ENCODE data around the gene KIAA0319L. TPM values are rescaled to one million over a fixed set of nuclear protein-coding genes. Genes with fewer than 3 reads are reported as not detected.

KIAA0319L gene
- total and polyA plus RNA-seq, 11 donors = 21.0 to 108 (median 76.6) TPM

DNA sequence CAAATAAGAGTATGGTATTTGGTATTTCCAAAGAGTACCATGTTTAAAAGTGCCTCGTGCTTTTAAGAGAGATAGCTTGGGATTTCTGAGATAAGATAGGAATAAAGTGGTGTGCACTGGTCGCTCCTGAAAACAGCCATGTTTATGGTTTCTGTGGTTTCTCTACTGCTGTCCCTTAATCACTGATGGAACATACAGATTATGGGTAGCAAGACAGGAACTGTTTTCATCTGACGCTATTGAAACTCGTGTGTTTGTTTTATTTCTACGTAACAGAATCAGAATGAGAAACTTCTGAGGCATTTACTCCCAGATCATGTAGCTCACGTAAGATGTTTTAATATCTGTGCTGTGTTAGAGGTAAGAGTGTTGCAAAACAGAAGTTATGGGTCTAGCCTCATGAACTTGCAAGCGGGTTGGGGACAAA lies 126.0 kb downstream of the KIAA0319L start:
- no peak for DNase-seq
- peaks cover 0 to 58% (median 41%) of the 10 kb centered on the region in 9 donors for H3K36me3 ChIP-seq
- H3K27ac ChIP-seq = no peak overlapping the region
- WGBS, 4 donors = 71 to 80% (median 77%) methylated on average over 7 of the region's 7 CpGs
- intact Hi-C loops (cut with DNase I) = no loop called here
- H3K4me1 ChIP-seq = no peaks in the 10 kb centered on the region
- ATAC-seq = no peak
- TF ChIP-seq POLR2A (IDR thresholded peaks at IDR 0.05) = no peak
- TF ChIP-seq, protein P1, sequence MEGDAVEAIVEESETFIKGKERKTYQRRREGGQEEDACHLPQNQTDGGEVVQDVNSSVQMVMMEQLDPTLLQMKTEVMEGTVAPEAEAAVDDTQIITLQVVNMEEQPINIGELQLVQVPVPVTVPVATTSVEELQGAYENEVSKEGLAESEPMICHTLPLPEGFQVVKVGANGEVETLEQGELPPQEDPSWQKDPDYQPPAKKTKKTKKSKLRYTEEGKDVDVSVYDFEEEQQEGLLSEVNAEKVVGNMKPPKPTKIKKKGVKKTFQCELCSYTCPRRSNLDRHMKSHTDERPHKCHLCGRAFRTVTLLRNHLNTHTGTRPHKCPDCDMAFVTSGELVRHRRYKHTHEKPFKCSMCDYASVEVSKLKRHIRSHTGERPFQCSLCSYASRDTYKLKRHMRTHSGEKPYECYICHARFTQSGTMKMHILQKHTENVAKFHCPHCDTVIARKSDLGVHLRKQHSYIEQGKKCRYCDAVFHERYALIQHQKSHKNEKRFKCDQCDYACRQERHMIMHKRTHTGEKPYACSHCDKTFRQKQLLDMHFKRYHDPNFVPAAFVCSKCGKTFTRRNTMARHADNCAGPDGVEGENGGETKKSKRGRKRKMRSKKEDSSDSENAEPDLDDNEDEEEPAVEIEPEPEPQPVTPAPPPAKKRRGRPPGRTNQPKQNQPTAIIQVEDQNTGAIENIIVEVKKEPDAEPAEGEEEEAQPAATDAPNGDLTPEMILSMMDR (IDR thresholded peaks at IDR 0.05) = no peak
- no peaks in the 10 kb centered on the region for H3K9me3 ChIP-seq
- H3K4me3 ChIP-seq = no peak overlapping the region
- H3K27me3 ChIP-seq = no peaks in the 10 kb centered on the region

DNA sequence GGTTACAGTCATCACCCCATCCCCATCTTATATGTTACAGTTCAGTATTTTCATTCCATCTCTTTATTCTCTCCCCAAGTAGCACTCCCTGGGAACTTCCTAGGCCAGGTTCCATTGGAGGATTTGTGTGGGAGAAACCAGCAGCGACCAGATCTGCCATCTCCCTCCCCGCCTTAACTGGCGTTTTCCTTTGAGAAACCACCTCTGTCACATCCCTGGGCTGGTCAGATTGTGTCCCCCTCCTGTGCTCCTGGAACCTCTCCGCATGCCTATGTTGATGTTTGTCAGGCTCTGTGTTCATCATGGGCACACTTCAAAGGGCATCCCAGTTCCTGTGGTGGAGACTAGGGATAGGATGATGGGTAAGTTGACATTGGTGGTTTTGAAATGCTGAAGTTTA lies 126.4 kb downstream of the KIAA0319L start:
- TF ChIP-seq POLR2A (IDR thresholded peaks at IDR 0.05) = no peak
- TF ChIP-seq, protein P1 (IDR thresholded peaks at IDR 0.05) = no peak
- WGBS, 4 donors = 92 to 98% (median 95%) methylated on average over 4 of the region's 4 CpGs
- intact Hi-C loops (cut with DNase I) = no loop called here
- no peaks in the 10 kb centered on the region for H3K4me1 ChIP-seq
- H3K36me3 ChIP-seq = peaks cover 0 to 54% (median 37%) of the 10 kb centered on the region in 9 donors
- no peak overlapping the region for H3K4me3 ChIP-seq
- H3K27me3 ChIP-seq = no peaks in the 10 kb centered on the region
- no peaks in the 10 kb centered on the region for H3K9me3 ChIP-seq
- H3K27ac ChIP-seq = no peak overlapping the region
- no peak for DNase-seq
- no peak for ATAC-seq

- intact Hi-C loops (cut with DNase I) = no loop called here
- TF ChIP-seq POLR2A (IDR thresholded peaks at IDR 0.05) = no peak
- TF ChIP-seq, protein P1 (IDR thresholded peaks at IDR 0.05) = no peak
- peaks cover 0 to 37% (median 18%) of the 10 kb centered on the region in 9 donors for H3K36me3 ChIP-seq
- H3K27ac ChIP-seq = no peak overlapping the region
- ATAC-seq = no peak
- no peaks in the 10 kb centered on the region for H3K9me3 ChIP-seq
- H3K4me3 ChIP-seq = no peak overlapping the region
- no peak for DNase-seq
- WGBS, 4 donors = 96 to 99% (median 98%) methylated on average over 7 of the region's 7 CpGs
- no peaks in the 10 kb centered on the region for H3K4me1 ChIP-seq
- no peaks in the 10 kb centered on the region for H3K27me3 ChIP-seq
Observed at GRCh38 chr1:35428360-35428759, 128.8 kb downstream of the KIAA0319L start.

DNA sequence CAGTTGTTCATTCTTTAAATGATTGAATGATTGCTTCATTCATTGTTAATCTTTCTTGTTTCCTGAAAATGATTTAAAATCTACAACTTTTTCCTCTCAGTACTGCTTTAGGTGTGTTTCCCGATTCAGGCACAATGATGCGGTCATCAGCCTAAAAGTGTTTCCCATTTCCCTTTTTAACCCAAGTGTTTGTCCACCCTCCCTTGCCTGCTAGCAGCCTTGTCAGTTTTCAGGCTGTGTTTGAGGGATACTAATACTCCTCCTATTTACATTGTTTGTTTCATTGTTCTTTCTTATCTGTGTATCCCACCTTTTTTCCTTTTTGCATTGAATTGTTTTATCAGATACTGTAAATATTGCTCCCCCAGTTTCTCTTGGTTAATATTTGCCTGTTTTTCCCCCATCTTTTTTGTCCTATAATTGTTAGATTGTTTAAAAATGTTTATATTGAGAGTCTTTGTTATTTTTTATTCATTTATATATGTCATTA lies 131.1 kb downstream of the KIAA0319L start:
- intact Hi-C loops (cut with DNase I) = no loop called here

More for the DNA sequence above, 131.1 kb downstream of the KIAA0319L start:
- Histone ChIP-seq H3K36me3 (peaks cover 0 to 39% (median 7%) of the 10 kb centered on the region in 9 donors), H3K27me3 (no peaks in the 10 kb centered on the region), H3K27ac (no peak overlapping the region), H3K9me3 (no peaks in the 10 kb centered on the region), H3K4me1 (no peaks in the 10 kb centered on the region), H3K4me3 (no peak overlapping the region)
- DNase-seq (no peak), ATAC-seq (no peak)
- TF ChIP-seq, protein P1 (IDR thresholded peaks at IDR 0.05) = no peak
- TF ChIP-seq POLR2A (IDR thresholded peaks at IDR 0.05) = no peak
- 53 to 67% (median 62%) methylated on average over 2 of the region's 2 CpGs for WGBS, 4 donors
